ENCODE results near the gene CFD. TPM values are rescaled to one million over a fixed set of nuclear protein-coding genes. Genes with fewer than 3 reads are reported as not detected.

The CFD gene
- total RNA-seq, 1 donor from 2014 or later = not detected

DNA sequence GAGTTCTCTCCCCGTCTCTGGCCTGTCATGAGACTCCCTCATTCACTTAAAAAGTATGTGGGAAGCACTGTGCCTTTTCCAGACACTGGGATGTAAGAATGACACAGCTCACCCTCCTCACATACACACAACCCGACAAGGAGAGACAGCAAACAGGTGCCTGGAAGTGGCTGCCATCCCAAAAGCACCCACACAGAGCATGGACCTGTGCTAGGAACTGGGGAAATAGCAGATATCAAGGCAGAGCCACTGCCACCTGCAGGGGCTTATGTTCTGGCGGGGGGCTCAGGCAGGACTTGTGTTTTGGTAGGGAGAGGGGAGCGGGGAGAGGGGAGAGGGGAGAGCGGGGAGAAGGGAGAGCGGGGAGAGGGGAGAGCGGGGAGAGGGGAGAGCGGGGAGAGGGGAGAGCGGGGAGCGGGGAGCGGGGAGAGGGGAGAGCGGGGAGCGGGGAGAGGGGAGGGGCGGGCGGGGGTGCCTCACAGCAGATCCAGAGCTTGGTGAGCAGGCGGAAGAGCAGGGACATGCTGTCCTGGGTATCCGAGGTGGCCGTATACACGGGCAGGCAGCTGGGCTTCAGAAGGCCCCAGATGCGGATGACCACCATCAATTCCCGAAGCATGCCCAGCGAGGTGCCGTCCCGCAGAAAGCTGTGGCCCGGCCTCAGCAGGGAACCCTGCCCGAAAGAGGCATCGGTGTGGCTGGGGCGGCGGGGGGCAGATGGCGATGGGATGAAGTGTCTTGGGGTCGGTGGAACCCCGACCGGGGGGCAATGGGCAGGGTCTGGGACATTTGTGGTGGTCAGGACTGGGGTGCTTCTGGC is 12.2 kb downstream of the CFD start:
- no peak overlapping the region for H3K9ac ChIP-seq
- H3K79me2 ChIP-seq (ENCODE audit: low read depth) = no peaks in the 10 kb centered on the region
- DNase-seq (ENCODE audit: low spot score) = peak; percentile 75
- no peaks in the 10 kb centered on the region for H3K36me3 ChIP-seq
- peak overlapping the region; percentile 68 for H3K27ac ChIP-seq
- Mint-ChIP-seq H3K4me1 (peaks cover 7% of the 10 kb centered on the region), H3K9me3 (no peaks in the 10 kb centered on the region), H3K4me3 (peak overlapping the region; percentile 53), H3K27ac (no peak overlapping the region), H3K36me3 (peaks cover 13% of the 10 kb centered on the region), H3K27me3 (ENCODE audit: insufficient read depth, low read depth) (peaks cover 5% of the 10 kb centered on the region)
- H3K4me3 ChIP-seq = no peak overlapping the region
- H3K9me3 ChIP-seq (ENCODE audit: low read depth) = no peaks in the 10 kb centered on the region
- TF ChIP-seq EZH2phosphoT487 (IDR thresholded peaks at IDR 0.05) = no peak
- no peak for TF ChIP-seq EZH2 (IDR thresholded peaks at IDR 0.05)
- TF ChIP-seq, protein P1, sequence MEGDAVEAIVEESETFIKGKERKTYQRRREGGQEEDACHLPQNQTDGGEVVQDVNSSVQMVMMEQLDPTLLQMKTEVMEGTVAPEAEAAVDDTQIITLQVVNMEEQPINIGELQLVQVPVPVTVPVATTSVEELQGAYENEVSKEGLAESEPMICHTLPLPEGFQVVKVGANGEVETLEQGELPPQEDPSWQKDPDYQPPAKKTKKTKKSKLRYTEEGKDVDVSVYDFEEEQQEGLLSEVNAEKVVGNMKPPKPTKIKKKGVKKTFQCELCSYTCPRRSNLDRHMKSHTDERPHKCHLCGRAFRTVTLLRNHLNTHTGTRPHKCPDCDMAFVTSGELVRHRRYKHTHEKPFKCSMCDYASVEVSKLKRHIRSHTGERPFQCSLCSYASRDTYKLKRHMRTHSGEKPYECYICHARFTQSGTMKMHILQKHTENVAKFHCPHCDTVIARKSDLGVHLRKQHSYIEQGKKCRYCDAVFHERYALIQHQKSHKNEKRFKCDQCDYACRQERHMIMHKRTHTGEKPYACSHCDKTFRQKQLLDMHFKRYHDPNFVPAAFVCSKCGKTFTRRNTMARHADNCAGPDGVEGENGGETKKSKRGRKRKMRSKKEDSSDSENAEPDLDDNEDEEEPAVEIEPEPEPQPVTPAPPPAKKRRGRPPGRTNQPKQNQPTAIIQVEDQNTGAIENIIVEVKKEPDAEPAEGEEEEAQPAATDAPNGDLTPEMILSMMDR (IDR thresholded peaks at IDR 0.05) = no peak
- peaks cover 30% of the 10 kb centered on the region for H3F3A ChIP-seq (ENCODE audit: low read depth)
- peak overlapping the region; percentile 13 for H3K4me2 ChIP-seq
- H3K27me3 ChIP-seq = no peaks in the 10 kb centered on the region
- H2AFZ ChIP-seq (replicated peaks) = no peak overlapping the region
- peaks cover 7% of the 10 kb centered on the region for H3K4me1 ChIP-seq
- H4K20me1 ChIP-seq (ENCODE audit: low read depth) = peaks cover 20% of the 10 kb centered on the region

DNA sequence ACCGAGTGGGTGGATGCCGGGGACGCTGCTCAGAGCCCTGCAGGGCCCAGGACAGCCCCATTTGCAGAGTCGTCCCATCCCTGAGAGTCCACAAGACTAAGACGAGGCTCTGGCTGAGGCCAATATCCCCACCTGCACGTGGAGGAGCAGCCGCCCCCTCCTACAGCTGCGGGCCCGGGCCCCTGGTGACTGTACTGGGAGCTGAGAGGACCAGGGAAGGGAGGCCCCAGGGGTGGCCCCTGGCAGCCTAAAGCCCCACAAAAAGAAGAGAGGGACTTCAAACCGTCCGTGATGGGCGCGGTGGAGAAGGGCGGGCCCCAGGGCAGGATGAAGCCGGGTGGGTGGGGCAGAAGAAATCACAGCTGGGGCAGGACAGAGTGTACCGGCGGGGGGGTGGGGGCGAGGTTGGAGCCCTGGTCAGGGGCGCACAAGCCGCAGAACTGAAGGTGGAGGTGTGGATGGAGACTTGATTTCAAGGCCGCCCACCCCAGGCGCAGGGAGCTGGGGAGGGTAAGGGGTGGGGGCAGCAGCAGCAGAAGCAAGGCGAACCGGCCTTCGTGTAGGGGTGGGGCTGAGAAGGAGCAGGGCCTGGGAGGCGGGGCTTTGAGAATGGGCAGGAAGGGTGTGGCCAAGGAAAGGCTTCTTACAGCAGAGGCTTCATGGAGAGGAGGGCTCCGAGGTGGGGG is 12.9 kb downstream of the CFD start:
- Mint-ChIP-seq H3K4me3 (no peak overlapping the region), H3K9me3 (no peaks in the 10 kb centered on the region), H3K4me1 (peaks cover 5% of the 10 kb centered on the region), H3K36me3 (peaks cover 12% of the 10 kb centered on the region), H3K27ac (no peak overlapping the region), H3K27me3 (ENCODE audit: insufficient read depth, low read depth) (peaks cover 5% of the 10 kb centered on the region)
- Histone ChIP-seq H2AFZ (replicated peaks) (no peak overlapping the region), H4K20me1 (ENCODE audit: low read depth) (peaks cover 13% of the 10 kb centered on the region), H3K4me2 (peak overlapping the region; percentile 42), H3K9ac (no peak overlapping the region), H3K4me3 (no peak overlapping the region), H3K9me3 (ENCODE audit: low read depth) (no peaks in the 10 kb centered on the region), H3K27ac (peak overlapping the region; percentile 68), H3K79me2 (ENCODE audit: low read depth) (no peaks in the 10 kb centered on the region), H3K36me3 (no peaks in the 10 kb centered on the region), H3F3A (ENCODE audit: low read depth) (peaks cover 28% of the 10 kb centered on the region), H3K4me1 (peaks cover 6% of the 10 kb centered on the region), H3K27me3 (no peaks in the 10 kb centered on the region)
- peak; percentile 85 for DNase-seq (ENCODE audit: low spot score)
- TF ChIP-seq, protein P1 (IDR thresholded peaks at IDR 0.05) = no peak
- no peak for TF ChIP-seq EZH2 (IDR thresholded peaks at IDR 0.05)
- TF ChIP-seq EZH2phosphoT487 (IDR thresholded peaks at IDR 0.05) = no peak

DNA sequence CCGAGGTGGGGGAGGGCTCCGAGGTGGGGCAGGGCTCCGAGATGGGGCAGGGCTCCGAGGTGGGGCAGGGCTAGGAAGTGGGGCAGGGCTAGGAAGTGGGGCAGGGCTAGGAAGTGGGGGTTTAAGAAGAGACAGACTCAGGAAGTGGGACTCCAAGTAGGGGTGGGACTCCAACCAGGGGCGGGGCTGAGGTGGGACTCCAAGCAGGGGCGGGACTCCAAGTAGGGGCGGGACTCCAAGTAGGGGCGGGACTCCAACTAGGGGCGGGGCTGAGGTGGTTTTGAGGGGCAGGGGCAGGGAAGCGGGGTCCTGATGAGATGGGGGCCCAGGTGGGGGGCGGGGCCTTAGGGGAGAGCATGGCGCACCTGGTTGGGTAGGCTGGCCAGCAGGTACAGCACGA is 13.6 kb downstream of the CFD start:
- peak; percentile 62 for DNase-seq (ENCODE audit: low spot score)
- Histone ChIP-seq H3K27me3 (no peaks in the 10 kb centered on the region), H2AFZ (replicated peaks) (no peak overlapping the region), H4K20me1 (ENCODE audit: low read depth) (peaks cover 6% of the 10 kb centered on the region), H3K4me2 (no peak overlapping the region), H3K4me3 (no peak overlapping the region), H3K36me3 (no peaks in the 10 kb centered on the region), H3K4me1 (no peaks in the 10 kb centered on the region), H3K9me3 (ENCODE audit: low read depth) (no peaks in the 10 kb centered on the region), H3F3A (ENCODE audit: low read depth) (peaks cover 22% of the 10 kb centered on the region), H3K27ac (no peak overlapping the region), H3K79me2 (ENCODE audit: low read depth) (no peaks in the 10 kb centered on the region), H3K9ac (no peak overlapping the region)
- no peak for TF ChIP-seq EZH2 (IDR thresholded peaks at IDR 0.05)
- TF ChIP-seq EZH2phosphoT487 (IDR thresholded peaks at IDR 0.05) = no peak
- TF ChIP-seq, protein P1 (IDR thresholded peaks at IDR 0.05) = no peak
- Mint-ChIP-seq H3K27ac (no peak overlapping the region), H3K4me1 (peaks cover 2% of the 10 kb centered on the region), H3K9me3 (no peaks in the 10 kb centered on the region), H3K27me3 (ENCODE audit: insufficient read depth, low read depth) (peaks cover 5% of the 10 kb centered on the region), H3K4me3 (no peak overlapping the region), H3K36me3 (peaks cover 9% of the 10 kb centered on the region)
